Caco-2 (cell line): Measurements from ENCODE around the gene MS4A4E. TPM values are rescaled to one million over a fixed set of nuclear protein-coding genes. Genes with fewer than 3 reads are reported as not detected.

Experiments used
- BruUV-seq: library from RNA; stranded (reverse); fragments of 400-500 nt; replicated peaks from 2 replicates; lab custom pipeline; 2021; lab: Mats Ljungman, UMichigan
- CTCF ChIA-PET: fragments of 300-600 bp; sonication (Branson Sonifier 250); formaldehyde crosslinking; loops from one replicate; lab custom pipeline; 2022; ENCODE audit warnings: antibody characterized with exemption; lab: Charles Lee
- POLR2A ChIA-PET: fragments of 300-600 bp; sonication (Branson Sonifier 250); formaldehyde crosslinking; loops from one replicate; lab custom pipeline; 2022; ENCODE audit warnings: antibody characterized with exemption; lab: Charles Lee
- DNase-seq, 2 experiments: peaks; one replicate each; pipeline versions ENCODE4 v3.0.0 to v3.0.0-alpha.2; 2020 to 2022
- H3K27me3 ChIP-seq: replicated peaks from 2 replicates; pipeline ENCODE4 v1.6.0; 2011; ENCODE audit warnings: low read length; ENCODE audit not compliant: control insufficient read depth, insufficient read depth
- H3K36me3 ChIP-seq: 2 replicates; pipeline ENCODE4 v1.5.1; 2011; ENCODE audit warnings: low read length; ENCODE audit not compliant: control insufficient read depth, insufficient read depth
- H3K4me1 ChIP-seq: fragments of 250-450 bp; sonication (Bioruptor Pico); 2 replicates; pipeline ENCODE4 v1.5.1; 2020; ENCODE audit warnings: mild to moderate bottlenecking
- H3K4me3 ChIP-seq: 2 replicates; pipeline ENCODE4 v1.5.1; 2011; ENCODE audit warnings: low read depth, mild to moderate bottlenecking, control low read depth, low read length
- H3K9me3 ChIP-seq: fragments of 250-450 bp; sonication (Bioruptor Pico); 2 replicates; pipeline ENCODE4 v1.5.1; 2020; ENCODE audit warnings: mild to moderate bottlenecking, moderate library complexity
- H3K27ac Mint-ChIP-seq: one replicate; pipeline ENCODE4 v1.8.0; 2022; ENCODE audit warnings: mixed read lengths; ENCODE audit not compliant: unreplicated experiment
- H3K27me3 Mint-ChIP-seq: one replicate; pipeline ENCODE4 v1.8.0; 2022; ENCODE audit warnings: mixed read lengths; ENCODE audit not compliant: insufficient read depth, unreplicated experiment
- H3K36me3 Mint-ChIP-seq: one replicate; pipeline ENCODE4 v1.8.0; 2022; ENCODE audit warnings: mild to moderate bottlenecking, mixed read lengths; ENCODE audit not compliant: insufficient read depth, unreplicated experiment
- H3K4me1 Mint-ChIP-seq: one replicate; pipeline ENCODE4 v1.8.0; 2022; ENCODE audit warnings: low read depth, mixed read lengths; ENCODE audit not compliant: unreplicated experiment
- H3K4me3 Mint-ChIP-seq: one replicate; pipeline ENCODE4 v1.8.0; 2022; ENCODE audit warnings: mild to moderate bottlenecking, moderate library complexity, mixed read lengths; ENCODE audit not compliant: unreplicated experiment
- H3K9me3 Mint-ChIP-seq: one replicate; pipeline ENCODE4 v1.8.0; 2022; ENCODE audit warnings: mixed read lengths; ENCODE audit not compliant: unreplicated experiment
- intact Hi-C: fragments of 100-400 bp; cut with micrococcal nuclease; formaldehyde crosslinking; loops from one replicate; pipeline ENCODE4 v1.10.0; 2022; ENCODE audit not compliant: unreplicated experiment
- total RNA-seq: library from RNA; stranded (reverse); gene quantifications from 2 replicates; pipeline ENCODE4 v1.2.3, GENCODE V29; 2022
- TF ChIP-seq, protein P1 (sequence below), 2 experiments: fragments of 200-600 bp in 1 of 2; IDR thresholded peaks; 1 replicate in 1 of 2; 2 replicates in 1 of 2; pipeline versions ENCODE4 v1.5.1 to v1.8.0; 2011 to 2022; ENCODE audit warnings: antibody characterized with exemption in 1 of 2, control low read depth in 1 of 2, inconsistent platforms in 1 of 2, low read depth in 1 of 2, low read length in 1 of 2, mild to moderate bottlenecking in 1 of 2, moderate library complexity in 1 of 2; ENCODE audit not compliant: insufficient read depth in 1 of 2, severe bottlenecking in 1 of 2, unreplicated experiment in 1 of 2

The MS4A4E gene
- total RNA-seq, 1 experiment from 2014 or later, result not detected

- no peaks in the 10 kb centered on the region for H3K4me1 Mint-ChIP-seq
- Histone ChIP-seq H3K9me3 (peaks cover 5% of the 10 kb centered on the region; the same call in 1 of the 2 replicates), H3K4me3 (no peak overlapping the region), H3K27me3 (no peaks in the 10 kb centered on the region), H3K4me1 (no peaks in the 10 kb centered on the region), H3K36me3 (no peaks in the 10 kb centered on the region)
- BruUV-seq, result no TSS peak
- DNase-seq, result no peak
- H3K4me3 Mint-ChIP-seq, result no peak overlapping the region
- H3K36me3 Mint-ChIP-seq, result no peaks in the 10 kb centered on the region
- TF ChIP-seq, protein P1, sequence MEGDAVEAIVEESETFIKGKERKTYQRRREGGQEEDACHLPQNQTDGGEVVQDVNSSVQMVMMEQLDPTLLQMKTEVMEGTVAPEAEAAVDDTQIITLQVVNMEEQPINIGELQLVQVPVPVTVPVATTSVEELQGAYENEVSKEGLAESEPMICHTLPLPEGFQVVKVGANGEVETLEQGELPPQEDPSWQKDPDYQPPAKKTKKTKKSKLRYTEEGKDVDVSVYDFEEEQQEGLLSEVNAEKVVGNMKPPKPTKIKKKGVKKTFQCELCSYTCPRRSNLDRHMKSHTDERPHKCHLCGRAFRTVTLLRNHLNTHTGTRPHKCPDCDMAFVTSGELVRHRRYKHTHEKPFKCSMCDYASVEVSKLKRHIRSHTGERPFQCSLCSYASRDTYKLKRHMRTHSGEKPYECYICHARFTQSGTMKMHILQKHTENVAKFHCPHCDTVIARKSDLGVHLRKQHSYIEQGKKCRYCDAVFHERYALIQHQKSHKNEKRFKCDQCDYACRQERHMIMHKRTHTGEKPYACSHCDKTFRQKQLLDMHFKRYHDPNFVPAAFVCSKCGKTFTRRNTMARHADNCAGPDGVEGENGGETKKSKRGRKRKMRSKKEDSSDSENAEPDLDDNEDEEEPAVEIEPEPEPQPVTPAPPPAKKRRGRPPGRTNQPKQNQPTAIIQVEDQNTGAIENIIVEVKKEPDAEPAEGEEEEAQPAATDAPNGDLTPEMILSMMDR (IDR thresholded peaks at IDR 0.05; ENCODE audit: insufficient read depth in 1 of 2, low read depth in 1 of 2, low read length in 1 of 2, severe bottlenecking in 1 of 2, unreplicated experiment in 1 of 2), result no peak
- no peaks in the 10 kb centered on the region for H3K9me3 Mint-ChIP-seq
- intact Hi-C loops, result no loop called here
- POLR2A ChIA-PET, result no interaction called here
- H3K27ac Mint-ChIP-seq, result no peak overlapping the region
- CTCF ChIA-PET, result no interaction called here
- no peaks in the 10 kb centered on the region for H3K27me3 Mint-ChIP-seq
Observed at GRCh38 chr11:60165951-60166350, 77.0 kb downstream of the MS4A4E start.

DNA sequence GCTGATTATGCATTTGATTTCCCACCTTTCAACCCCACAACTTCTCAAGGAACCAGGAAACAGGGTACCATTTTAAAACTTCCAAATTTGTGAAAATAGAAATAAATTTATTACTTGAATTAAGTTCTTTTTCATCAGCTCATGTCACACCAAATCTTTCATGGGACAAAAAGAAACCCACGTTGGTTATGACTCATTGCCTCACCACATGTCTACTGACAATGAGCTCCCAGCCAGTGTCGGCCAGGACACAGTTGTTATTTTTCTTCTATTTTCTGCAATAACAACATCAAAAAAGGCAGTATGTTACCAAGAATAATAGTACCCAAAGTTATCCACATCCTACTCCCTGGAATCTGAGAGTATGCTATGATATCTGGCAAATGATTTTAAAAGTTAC, 77.4 kb downstream of the MS4A4E start:
- Mint-ChIP-seq H3K4me3 (no peak overlapping the region), H3K27ac (no peak overlapping the region), H3K4me1 (no peaks in the 10 kb centered on the region), H3K27me3 (no peaks in the 10 kb centered on the region), H3K36me3 (no peaks in the 10 kb centered on the region), H3K9me3 (no peaks in the 10 kb centered on the region)
- TF ChIP-seq, protein P1 (IDR thresholded peaks at IDR 0.05; ENCODE audit: insufficient read depth in 1 of 2, low read depth in 1 of 2, low read length in 1 of 2, severe bottlenecking in 1 of 2, unreplicated experiment in 1 of 2), result no peak
- BruUV-seq, result no TSS peak
- ChIA-PET POLR2A (no interaction called here), CTCF (no interaction called here)
- DNase-seq, result no peak
- Histone ChIP-seq H3K9me3 (peaks cover 5% of the 10 kb centered on the region; the same call in 1 of the 2 replicates), H3K4me3 (no peak overlapping the region), H3K4me1 (no peaks in the 10 kb centered on the region), H3K36me3 (no peaks in the 10 kb centered on the region), H3K27me3 (no peaks in the 10 kb centered on the region)
- intact Hi-C loops, result no loop called here

DNA sequence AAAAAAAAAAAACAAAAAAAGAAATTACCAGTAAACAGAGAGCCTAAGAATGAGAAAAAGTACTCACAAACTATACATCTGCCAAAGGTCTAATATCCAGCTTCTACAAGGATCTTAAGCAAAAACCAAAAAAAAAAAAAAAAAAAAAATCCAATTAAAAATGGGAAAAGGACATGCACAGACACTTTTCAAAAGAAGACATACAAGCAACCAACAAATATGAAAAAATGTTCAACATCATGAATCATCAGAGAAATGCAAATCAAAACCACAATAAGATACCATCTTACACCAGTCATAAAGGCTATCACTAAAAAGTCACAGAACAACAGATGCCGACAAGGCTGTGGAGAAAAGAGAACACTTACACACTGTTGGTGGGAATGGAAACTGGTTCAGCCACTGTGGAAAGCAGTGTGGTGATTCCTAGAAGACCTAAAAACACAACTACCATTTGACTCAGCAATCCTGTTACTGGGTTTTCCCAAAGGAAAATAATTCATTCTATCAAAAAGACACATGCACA, 78.3 kb downstream of the MS4A4E start:
- Mint-ChIP-seq H3K4me1 (no peaks in the 10 kb centered on the region), H3K9me3 (no peaks in the 10 kb centered on the region), H3K36me3 (no peaks in the 10 kb centered on the region), H3K27ac (no peak overlapping the region), H3K27me3 (no peaks in the 10 kb centered on the region), H3K4me3 (no peak overlapping the region)
- CTCF ChIA-PET, result no interaction called here
- Histone ChIP-seq H3K9me3 (peaks cover 5% of the 10 kb centered on the region; the same call in 1 of the 2 replicates), H3K36me3 (no peaks in the 10 kb centered on the region), H3K4me3 (no peak overlapping the region), H3K4me1 (no peaks in the 10 kb centered on the region), H3K27me3 (no peaks in the 10 kb centered on the region; the same call in 1 of the 2 replicates)
- POLR2A ChIA-PET, result no interaction called here
- BruUV-seq, result no TSS peak
- no peak for DNase-seq
- intact Hi-C loops, result no loop called here
- TF ChIP-seq, protein P1 (IDR thresholded peaks at IDR 0.05; ENCODE audit: insufficient read depth in 1 of 2, low read depth in 1 of 2, low read length in 1 of 2, severe bottlenecking in 1 of 2, unreplicated experiment in 1 of 2), result no peak
